HG03558 (cell line): ENCODE results near the gene RCN2.
A peak's percentile ranks its signal among the peaks of the same experiment; 100 is the strongest.

Source experiments
- ATAC-seq: cut with Tn5 transposase; IDR thresholded peaks from one replicate; pipeline ENCODE4 v1.9.1; 2021; ENCODE audit warnings: moderate number of reproducible peaks; ENCODE audit not compliant: unreplicated experiment; ENCODE audit errors: extremely low read depth

The RCN2 gene

GRCh38 chr15:76972389-76973361 is 41.1 kb downstream of the RCN2 start:
- ATAC-seq = no peak

GRCh38 chr15:76973362-76973743 is 41.8 kb downstream of the RCN2 start:
- ATAC-seq = no peak

GRCh38 chr15:76973906-76974305 is 42.4 kb downstream of the RCN2 start:
- ATAC-seq = no peak

- ATAC-seq = no peak
Observed at GRCh38 chr15:76974456-76975036, 43.0 kb downstream of the RCN2 start.

- no peak for ATAC-seq
Observed at GRCh38 chr15:76976141-76976540, 44.6 kb downstream of the RCN2 start.

GRCh38 chr15:76976572-76977270 is 45.2 kb downstream of the RCN2 start:
- no peak for ATAC-seq

GRCh38 chr15:76978522-76979330 is 47.2 kb downstream of the RCN2 start:
- ATAC-seq = no peak

GRCh38 chr15:76979331-76979925 is 47.9 kb downstream of the RCN2 start:
- ATAC-seq = no peak

GRCh38 chr15:76979996-76980520 is 48.5 kb downstream of the RCN2 start:
- no peak for ATAC-seq

GRCh38 chr15:76982356-76982755 is 50.8 kb downstream of the RCN2 start:
- ATAC-seq = no peak

- no peak for ATAC-seq
Observed at GRCh38 chr15:76982756-76983155, 51.2 kb downstream of the RCN2 start.

- no peak for ATAC-seq
Observed at GRCh38 chr15:76983590-76984375, 52.2 kb downstream of the RCN2 start.

- no peak for ATAC-seq
Observed at GRCh38 chr15:76986743-76987142, 55.2 kb downstream of the RCN2 start.

- no peak for ATAC-seq
Observed at GRCh38 chr15:76987276-76987675, 55.7 kb downstream of the RCN2 start.

GRCh38 chr15:76987896-76988860 is 56.6 kb downstream of the RCN2 start:
- ATAC-seq = peak; percentile 74

GRCh38 chr15:76988867-76989780 is 57.6 kb downstream of the RCN2 start:
- ATAC-seq = no peak

GRCh38 chr15:76991048-76991447 is 59.5 kb downstream of the RCN2 start:
- ATAC-seq = no peak
